Right ventricle myocardium inferior (tissue), 1 donor: ENCODE measurements around the gene TCTN1. TPM values are rescaled to one million over a fixed set of nuclear protein-coding genes. Genes with fewer than 3 reads are reported as not detected.
"Not testable (repeated sequence)": the region's sequence is repeated elsewhere in the genome, so short reads cannot be mapped to it uniquely, and the experiment has no call there.

ENCODE experiments used
- ATAC-seq: fragments of 200-7000 bp; cut with Tn5 transposase; one replicate; pipeline ENCODE4 v1.9.1; 2020; ENCODE audit warnings: mild to moderate bottlenecking, moderate library complexity
- DNase-seq: peaks from one replicate; pipeline ENCODE4 v3.0.0; 2021; ENCODE audit errors: missing footprints
- intact Hi-C: fragments of 100-400 bp; cut with DNase I; formaldehyde crosslinking; loops from one replicate; pipeline ENCODE4 v1.11.0; 2022
- total RNA-seq: library from RNA; stranded (reverse); fragmentation: NEBNext Ultra II Directional; extraction: Animal tissue kit (Norgen Biotek cat#: 25700); gene quantifications from one replicate; pipeline ENCODE4 v1.2.1, GENCODE V29; 2021
- donor health status: DM: no; HTN: yes; CAD: no; lungs with severe emphysema.

The TCTN1 gene
- total RNA-seq, 1 donor from 2014 or later: 26.9 TPM

DNA sequence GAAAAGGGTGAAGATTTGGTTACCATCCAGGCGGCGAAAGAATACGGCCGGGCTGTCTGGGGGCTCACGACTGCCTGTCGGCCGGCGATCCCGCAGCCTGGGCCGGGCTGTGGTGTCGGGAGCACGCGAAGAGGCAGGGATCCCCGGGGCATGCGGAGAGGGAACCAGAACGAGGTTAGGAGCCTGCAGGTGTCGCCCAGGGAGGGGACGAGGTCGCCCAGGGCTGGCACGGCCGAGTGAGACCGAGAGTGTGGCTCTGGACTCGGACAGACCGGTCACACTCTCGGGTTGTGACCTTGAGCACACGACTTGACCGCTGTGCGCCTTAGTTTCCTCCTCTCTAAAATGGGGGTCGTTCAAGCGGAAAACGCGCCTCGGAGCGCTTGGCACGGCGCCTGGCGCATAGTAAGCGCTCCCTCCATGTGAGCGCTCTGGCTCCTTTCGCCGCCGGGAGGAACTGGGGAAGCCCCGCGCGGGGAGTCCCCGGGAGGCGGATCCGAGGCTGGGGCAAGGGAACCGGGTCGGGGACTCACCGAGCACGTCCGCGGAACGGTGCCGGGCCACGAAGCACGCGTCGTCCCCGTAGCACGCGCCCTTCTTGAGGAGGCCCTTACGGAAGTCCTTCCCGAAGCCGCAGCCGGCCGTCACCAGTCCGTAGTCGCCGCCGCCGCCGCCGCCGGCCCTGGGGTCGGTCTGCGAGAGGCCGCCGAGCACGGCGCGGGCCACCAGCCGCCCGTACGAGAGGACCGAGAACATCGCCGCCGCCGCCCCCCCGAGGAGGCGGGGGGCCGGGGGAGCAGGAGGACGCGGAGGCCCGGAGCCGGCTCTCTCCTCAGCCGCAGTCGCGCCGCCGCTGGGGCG, 31.4 kb upstream of the TCTN1 start:
- intact Hi-C loops: no loop called here
- ATAC-seq (peak; percentile 24), DNase-seq (peak; percentile 89)

DNA sequence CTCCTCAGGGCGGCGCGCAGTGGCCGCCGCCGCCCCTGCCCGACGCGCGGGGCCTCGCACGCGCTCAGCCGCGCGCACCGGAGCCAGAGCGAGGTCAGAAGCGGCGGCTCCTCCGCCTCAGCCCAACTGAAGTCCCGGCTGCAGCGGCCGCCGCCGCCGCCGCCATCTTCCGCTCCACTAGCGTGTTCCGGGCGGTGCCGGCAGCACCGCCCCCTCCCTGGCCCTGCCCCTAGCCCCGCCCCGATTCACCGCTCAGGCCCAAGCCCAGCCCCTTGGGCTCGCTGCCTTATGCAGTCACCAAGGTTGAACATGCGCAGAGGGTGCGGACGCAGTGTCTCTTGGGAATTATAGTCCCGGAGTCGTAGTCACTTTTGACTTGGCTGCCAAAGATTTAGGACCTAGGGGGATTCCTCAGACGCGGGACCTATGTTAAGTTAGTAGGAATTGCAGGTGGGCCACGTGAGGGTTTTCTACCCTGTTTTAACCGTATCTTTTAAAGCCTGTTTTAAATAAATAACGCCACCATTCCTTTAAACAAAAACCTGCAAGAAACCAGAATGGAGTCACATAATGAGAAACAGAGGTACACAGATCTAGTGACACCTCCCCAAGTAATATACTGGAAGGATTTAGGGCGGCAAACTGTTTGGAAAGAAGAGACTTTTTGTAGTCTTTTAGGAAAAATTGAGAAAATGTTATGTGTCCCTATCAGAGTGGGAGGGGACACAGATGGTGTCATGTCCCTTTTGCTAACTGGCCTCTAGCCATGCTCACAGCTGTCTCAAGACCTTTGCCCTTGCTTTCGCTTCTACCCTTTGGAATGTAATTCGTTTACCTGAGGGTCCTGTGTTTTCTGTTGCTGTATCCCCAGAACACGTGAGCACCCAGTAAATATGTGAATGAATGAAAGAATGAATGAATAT, 30.5 kb upstream of the TCTN1 start, which contains the start of gene PPTC7:
Gene PPTC7, minus strand, starts transcription at position 182 of the 923 bp plus-strand sequence. CDS start 287 bp downstream, outside the sequence.
- peak; percentile 99 for DNase-seq
- ATAC-seq: peak; percentile 97
- intact Hi-C loops: loop anchor here (2.0 kb wide), 1 partner anchor 47 kb away; no protein-coding TSS in a partner anchor

DNA sequence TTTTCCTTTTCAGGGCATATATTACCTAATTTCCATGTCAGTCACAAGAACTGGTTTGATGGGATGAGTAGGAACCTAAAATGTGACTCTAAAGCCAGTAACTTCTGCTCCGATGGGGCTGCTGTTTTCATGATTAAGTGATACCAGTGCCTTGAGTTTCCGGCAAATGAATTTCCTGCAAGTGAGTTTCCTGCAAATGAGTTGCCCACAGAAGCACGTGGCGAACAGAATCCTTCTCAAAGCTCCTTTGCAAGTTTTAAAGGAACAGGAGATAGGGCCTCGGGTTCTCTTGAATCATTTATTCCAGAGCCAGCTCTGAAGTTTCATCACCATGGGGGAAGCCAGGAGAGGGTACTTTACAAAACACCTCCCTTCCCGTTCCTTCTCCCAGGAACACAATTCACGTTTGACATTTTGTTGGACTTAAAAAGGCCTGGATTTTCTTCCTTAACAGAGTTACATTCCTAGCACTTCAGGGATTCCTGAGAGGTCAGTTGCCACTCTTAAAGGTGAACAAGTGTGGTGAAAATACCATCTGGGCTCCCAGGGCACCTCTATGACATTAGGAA, 28.6 kb upstream of the TCTN1 start:
- DNase-seq: no peak
- no peak for ATAC-seq
- intact Hi-C loops: loop anchor here (2.0 kb wide), 1 partner anchor 49 kb away; no protein-coding TSS in a partner anchor

DNA sequence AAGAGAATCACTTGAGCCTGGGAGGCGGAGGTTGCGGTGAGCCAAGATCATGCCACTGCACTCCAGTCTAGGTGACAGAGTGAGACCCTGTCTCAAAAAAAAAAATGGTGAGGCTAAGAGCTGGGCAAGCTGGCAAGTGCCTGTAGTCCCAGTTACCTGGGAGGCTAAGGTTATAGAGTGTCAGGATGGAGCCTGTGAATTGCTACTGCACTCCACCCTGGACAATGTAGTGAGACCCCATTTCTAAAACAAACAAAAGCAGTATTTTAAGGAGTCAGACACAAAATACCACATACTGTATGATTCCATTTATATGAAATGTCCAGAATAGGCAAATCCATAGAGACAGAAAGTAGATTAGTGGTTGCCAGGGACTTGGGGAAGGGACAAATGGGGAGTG, 26.8 kb upstream of the TCTN1 start:
- intact Hi-C loops, ATAC-seq, DNase-seq: not testable (repeated sequence)

DNA sequence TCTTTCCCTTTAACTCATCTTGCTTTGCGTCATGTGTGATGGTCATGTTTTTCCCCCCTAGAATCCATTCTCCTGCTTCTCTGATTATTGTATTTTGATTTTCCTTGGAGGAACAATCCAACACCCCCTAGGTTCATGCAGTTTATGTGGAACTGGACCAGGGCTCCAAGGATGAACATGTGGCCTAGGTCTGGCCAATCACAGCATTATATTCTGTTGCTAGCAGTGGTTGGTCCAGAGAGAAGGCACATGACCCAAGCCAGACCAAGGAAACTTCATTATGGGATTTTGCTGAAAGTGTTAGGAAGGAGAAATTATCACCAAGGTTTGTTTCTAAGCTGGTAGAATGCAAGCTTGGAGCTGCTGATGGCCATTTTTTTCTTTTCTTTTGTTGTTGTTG, 23.9 kb upstream of the TCTN1 start:
- no peak for ATAC-seq
- DNase-seq: no peak
- intact Hi-C loops: no loop called here

- no peak for DNase-seq
- ATAC-seq: peak; percentile 55
- intact Hi-C loops: no loop called here
These were observed 23.1 kb upstream of the TCTN1 start for GRCh38 chr12:110590806-110591326.

GRCh38 chr12:110591451-110592051, 22.4 kb upstream of the TCTN1 start:
- ATAC-seq: peak; percentile 58
- DNase-seq: no peak
- intact Hi-C loops: no loop called here

GRCh38 chr12:110592078-110592477, 21.9 kb upstream of the TCTN1 start:
- ATAC-seq (no peak), DNase-seq (no peak)
- intact Hi-C loops: no loop called here

DNA sequence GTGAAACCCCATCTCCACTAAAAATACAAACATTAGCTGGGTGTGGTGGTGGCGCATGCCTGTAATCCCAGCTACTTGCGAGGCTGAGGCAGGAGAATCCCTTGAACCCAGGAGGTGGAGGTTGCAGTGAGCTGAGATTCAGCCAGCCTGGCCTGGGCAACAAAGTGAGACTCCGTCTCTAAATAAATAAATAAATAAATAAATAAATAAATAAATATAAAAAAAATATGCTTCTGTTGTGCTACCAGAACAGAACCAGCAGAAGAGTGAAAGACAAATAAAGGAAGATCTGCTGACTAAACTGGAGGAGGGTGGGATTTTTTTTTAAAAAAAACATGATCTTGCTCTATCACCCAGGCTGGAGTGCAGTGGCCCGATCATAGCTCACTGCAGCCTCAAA, 21.0 kb upstream of the TCTN1 start:
- DNase-seq, intact Hi-C loops, ATAC-seq: not testable (repeated sequence)

DNA sequence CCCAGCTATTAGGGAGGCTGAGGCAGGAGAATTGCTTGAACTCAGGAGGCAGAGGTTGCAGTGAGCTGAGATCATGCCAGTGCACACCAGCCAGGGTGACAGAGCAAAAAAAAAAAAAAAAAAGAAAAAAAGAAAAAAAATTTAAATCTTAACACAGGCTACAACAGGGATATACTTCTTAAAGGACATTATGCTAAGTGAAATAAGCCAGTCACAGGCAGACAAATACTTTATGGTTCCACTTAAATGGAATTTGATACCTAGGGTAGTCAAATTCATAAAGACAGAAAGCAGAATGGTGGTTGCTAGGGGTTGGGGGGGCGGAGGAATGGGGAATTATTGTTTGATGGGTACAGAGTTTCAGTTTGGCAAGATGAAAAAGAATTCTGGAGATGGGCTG, 16.0 kb upstream of the TCTN1 start:
- DNase-seq (no peak), ATAC-seq (no peak)
- intact Hi-C loops: no loop called here

GRCh38 chr12:110599334-110599733, 14.6 kb upstream of the TCTN1 start:
- DNase-seq (no peak), ATAC-seq (no peak)
- intact Hi-C loops: no loop called here

GRCh38 chr12:110600254-110600653, 13.7 kb upstream of the TCTN1 start:
- intact Hi-C loops: loop anchor here (5.0 kb wide), 2 partner anchors 148 to 287 kb away; partner anchors contain the start of gene ARPC3
- ATAC-seq: peak; percentile 51
- no peak for DNase-seq

GRCh38 chr12:110602085-110602814, 11.7 kb upstream of the TCTN1 start:
- ATAC-seq: peak; percentile 64
- DNase-seq: not testable (repeated sequence)

DNA sequence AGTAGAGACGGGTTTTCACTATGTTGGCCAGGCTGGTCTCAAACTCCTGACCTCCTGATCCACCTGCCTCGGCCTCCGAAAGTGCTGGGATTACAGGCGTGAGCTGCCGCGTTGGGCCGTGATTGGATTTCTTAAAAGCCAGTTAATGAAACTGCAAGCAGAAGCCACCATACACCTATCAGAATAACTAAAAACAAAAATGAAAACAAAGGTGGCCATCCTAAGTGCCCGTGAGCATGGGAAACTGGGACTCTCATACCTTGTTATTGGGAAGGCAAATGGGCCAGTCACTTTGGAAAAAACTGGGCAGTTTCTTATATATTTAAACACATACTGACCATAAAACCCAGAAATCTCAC, 7.7 kb upstream of the TCTN1 start:
- ATAC-seq: no peak
- DNase-seq: no peak
- intact Hi-C loops: no loop called here

More at GRCh38 chr12:110602085-110602814, 11.7 kb upstream of the TCTN1 start:
- intact Hi-C loops: loop anchor here (1.0 to 5.0 kb wide), 4 partner anchors 90 to 285 kb away; partner anchors contain the start of genes ARPC3, FAM216A and GPN3

GRCh38 chr12:110613071-110613770, 708 bp upstream of the TCTN1 start:
- intact Hi-C loops: loop anchor here (5.0 kb wide), 1 partner anchor 84 kb away; no protein-coding TSS in a partner anchor
- DNase-seq: no peak
- ATAC-seq: peak; percentile 45

- intact Hi-C loops: loop anchor here (2.0 kb wide), 1 partner anchor 26 kb away; no protein-coding TSS in a partner anchor
- DNase-seq (no peak), ATAC-seq (no peak)
These were observed 1.2 kb downstream of the TCTN1 start for GRCh38 chr12:110615171-110615570.
